Fibroblast of skin of back (primary cell): ENCODE results near the gene GNRH2.
"Not testable (repeated sequence)": the region's sequence is repeated elsewhere in the genome, so short reads cannot be mapped to it uniquely, and the experiment has no call there.

ENCODE experiments used
- DNase-seq: peaks from one replicate; pipeline ENCODE4 v3.0.0-alpha.2; 2013

The GNRH2 gene

DNA sequence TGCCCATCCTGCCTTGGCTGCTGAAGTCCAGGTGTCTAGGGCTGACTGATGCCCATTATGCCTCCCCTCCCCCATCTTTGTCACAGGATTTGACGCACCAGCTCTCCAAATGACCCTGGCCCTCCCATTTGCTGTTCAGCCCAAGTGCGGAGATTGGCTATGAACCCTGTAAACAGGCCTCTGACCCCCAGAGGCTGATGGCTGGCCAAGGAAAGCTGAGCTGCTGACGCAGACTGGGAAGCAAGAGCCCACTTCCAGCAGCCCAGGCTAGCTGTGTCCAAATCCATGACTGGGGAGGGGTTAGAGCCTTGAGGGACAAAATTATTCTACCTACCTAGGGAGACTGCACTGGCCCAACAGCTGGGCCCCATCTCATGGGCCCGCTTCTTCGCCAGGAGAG is 797 bp upstream of the GNRH2 start:
- DNase-seq = no peak

DNA sequence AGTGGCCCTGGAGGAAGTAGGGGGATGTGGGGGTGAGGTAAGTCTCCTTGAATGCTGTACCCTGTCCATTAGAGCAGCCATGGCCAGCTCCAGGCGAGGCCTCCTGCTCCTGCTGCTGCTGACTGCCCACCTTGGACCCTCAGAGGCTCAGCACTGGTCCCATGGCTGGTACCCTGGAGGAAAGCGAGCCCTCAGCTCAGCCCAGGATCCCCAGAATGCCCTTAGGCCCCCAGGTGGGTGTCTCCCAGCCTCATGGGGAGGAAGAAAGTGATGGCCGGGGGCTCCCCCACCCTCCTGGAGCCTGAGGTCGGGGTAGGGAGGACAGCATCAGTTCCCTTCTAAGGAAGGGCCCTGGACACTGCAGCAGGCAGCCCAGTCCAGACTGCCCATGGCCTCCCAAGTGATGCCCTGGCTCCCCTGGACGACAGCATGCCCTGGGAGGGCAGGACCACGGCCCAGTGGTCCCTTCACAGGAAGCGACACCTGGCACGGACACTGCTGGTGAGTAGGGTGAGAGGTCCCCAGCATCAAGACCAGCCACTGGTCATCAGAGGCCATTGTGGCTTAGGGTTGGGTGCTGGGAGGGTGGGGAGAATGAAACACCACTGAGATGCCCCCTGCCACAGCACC is 1.0 kb downstream of the GNRH2 start:
- DNase-seq = no peak

DNA sequence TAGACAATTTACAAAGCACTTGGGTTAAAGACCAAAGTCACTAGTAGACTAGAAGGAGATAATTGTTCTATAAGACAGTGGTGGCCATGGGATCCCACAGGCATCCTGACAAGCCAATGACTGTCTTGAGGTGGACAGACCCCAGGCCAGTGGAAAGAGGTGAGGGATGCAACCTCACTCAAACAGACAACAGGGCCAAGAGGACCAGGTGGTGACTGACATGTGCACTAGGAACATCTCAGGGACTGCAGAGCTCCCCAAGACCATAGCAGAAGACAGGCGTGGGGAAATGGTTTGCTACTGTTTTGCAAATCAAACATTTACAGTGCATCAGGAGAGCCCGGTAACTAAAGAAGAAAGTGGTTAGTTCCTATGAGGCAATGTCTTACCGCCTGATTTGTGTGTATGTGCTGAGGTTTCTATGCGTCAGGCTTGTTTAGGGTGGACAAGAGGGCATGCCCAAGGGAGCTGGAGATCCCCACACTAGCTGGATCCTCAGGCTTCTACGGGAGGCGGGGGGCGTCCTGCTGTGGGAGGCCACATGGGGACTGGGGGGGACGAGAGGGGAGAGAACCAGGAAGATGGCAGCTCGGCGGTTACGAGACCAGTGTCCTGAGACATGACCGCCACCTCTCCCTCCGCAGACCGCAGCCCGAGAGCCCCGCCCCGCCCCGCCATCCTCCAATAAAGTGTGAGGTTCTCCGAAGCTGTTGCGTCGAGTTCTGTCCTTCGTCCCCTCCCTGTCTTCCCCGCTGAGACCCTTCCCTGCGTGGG is 1.8 kb downstream of the GNRH2 start:
- peak; percentile 77 for DNase-seq

DNA sequence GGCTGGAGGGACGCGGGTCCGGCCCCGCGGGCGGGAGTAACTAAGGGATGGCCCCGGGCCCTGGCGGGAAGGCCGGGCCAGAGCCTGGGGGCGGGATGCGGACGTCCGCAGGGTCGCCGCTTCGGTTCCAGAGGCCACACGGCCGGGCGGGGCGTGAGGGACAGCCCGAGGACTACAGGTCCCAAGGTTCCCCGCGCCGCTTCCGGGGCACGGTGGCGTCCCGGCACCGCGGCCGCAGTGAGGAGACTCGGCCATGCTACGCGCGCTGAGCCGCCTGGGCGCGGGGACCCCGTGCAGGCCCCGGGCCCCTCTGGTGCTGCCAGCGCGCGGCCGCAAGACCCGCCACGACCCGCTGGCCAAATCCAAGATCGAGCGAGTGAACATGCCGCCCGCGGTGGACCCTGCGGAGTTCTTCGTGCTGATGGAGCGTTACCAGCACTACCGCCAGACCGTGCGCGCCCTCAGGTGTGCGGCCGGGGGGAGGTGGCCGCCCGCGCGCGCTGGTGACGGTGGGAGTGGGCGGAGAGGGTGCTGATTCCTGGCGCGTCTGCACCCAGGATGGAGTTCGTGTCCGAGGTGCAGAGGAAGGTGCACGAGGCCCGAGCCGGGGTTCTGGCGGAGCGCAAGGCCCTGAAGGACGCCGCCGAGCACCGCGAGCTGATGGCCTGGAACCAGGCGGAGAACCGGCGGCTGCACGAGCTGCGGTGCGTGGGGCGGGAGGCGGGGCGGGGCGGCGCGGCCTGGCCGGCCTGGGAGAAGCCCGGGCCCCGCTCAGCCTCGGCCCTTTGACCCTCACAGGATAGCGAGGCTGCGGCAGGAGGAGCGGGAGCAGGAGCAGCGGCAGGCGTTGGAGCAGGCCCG is 2.6 kb downstream of the GNRH2 start, which contains the start of gene MRPS26:
Gene MRPS26 (plus strand): TSS at position 237 of the 861 bp plus-strand sequence. CDS start 17 bp downstream, at position 254.
- peak; percentile 87 for DNase-seq

DNA sequence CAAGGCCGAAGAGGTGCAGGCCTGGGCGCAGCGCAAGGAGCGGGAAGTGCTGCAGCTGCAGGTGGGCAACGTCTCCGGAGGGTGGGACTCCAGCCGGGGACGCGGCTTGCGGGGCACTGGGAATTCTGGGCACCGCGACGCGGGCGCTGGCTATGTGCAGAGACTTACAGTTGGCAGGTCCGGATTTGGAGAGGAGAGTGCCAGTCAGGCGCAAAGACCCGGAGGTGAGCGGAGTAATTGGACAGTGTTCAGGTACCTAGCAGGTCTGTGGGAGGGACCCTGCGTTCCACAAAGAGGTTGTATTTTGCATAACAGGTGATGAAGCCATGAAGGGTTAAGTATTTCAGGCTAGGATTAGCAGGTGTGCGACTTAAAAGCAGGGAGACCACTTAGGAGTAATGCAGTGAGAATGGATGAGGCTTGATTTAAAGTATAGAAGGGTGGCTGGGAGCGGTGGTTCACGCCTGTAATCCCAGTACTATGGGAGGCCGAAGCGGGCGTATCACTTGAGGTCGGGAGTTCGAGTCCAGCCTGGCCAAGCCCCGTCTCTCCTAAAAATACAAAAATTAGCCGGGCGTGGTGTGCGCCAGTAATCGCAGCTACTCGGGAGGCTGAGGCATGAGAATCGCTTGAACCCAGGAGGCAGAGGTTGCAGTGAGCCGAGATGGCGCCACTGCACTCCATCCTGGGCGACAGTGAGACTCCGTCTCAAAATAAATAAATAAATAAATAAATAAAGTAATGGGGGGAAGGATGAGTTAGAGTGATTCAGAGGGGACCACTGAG is 3.4 kb downstream of the GNRH2 start:
- DNase-seq = peak; percentile 8

DNA sequence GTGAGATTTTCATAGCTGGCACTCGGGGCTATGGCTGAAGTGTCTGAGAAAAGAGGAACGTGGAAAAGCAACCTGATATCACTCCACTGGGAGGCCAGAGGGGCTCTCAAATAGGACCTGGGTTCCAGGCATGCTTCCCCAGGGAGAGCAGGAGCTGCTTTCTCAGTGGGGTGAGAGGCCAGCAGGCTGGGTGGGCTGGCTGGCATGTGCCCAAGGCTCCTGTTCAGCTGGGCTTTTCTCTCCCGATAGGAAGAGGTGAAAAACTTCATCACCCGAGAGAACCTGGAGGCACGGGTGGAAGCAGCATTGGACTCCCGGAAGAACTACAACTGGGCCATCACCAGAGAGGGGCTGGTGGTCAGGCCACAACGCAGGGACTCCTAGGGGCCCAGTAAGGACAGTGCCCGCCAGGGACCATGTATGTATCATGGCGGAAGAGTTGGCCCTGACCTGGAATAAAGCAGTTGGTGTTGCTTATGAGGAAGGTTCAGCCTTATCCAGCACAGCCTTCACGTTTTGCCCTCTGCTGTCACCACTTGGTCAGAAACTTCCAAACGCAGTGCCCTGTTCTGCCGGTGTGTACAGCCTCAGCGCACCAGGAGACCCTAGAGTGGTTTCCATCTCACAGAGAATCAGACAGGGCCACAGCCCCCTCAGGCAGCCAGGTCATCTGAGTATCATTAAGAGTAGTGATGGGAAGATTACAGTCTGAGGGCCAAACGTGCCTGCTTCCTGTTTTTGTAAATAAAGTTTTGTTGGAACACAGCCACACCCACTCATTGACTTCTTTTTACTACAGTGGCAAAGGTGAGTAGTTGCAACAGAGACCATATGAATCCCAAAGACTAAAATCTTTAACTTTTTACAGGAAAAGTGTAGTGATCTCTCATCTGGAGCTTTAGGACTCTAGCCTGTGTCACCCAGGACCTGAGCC is 4.3 kb downstream of the GNRH2 start:
- no peak for DNase-seq

DNA sequence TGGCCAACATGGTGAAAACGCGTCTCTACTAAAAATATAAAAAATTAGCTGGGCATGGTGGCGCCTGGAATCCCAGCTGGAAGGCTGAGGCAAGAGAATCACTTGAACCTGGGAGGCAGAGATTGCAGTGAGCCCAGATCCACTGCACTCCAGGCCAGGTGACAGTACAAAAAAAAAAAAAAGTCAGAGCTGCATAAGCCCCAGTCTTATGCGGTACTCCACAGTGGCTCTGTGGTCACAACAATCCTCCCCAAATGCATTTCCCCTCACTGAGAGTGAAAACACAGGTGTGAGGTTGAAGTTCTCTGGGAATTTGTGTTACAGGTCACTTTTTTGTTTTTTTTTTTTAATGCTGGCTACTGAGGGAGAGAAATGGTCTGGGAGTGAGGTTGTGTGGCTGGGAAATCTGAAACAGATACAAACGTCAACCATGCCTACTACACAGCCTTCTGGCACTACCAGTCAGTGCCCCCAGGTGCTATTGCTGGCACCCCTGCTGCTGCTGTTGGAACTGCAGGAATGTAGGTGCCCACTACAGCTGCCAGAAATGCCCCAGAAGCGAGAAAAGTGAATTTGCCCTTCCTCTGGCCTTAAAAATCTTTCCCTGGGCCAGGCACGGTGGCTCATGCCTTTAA is 8.1 kb downstream of the GNRH2 start:
- no peak for DNase-seq

DNA sequence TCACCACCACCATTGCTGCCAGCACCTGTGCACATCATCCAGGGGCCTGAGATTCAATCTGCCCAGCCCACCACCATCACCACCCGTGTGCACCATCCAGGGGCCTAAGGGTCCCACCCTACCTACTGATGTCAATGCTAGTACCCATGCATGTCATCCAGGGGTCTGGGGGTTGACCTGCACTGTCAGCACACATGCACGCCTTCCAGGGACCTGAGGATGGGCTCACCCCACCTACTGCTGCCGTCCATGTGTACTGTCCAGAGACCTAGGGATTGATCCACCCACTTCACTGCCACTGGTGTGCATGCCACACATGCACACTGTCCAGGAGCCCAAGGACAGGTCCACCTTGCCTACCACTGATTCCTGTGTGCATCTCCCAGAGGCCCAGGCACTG is 16.1 kb downstream of the GNRH2 start:
- no peak for DNase-seq

DNA sequence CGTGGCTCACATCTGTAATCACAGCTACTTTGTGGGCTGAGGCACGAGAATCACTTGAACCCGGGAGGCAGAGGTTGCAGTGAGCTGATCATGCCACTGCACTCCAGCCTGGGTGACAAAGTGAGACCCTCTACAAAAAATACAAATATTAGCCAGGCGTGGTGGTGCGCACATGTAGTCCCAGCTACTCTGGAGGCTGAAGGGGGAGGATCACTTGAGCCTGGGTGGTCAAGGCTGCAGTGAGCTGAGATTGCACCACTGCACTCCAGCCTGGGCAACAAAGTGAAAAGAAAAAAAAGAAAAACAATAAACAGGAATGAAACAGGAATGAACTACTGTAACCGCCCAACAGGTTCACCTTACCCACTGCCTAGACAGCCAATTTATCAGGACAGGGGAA is 20.7 kb downstream of the GNRH2 start:
- DNase-seq = not testable (repeated sequence)

DNA sequence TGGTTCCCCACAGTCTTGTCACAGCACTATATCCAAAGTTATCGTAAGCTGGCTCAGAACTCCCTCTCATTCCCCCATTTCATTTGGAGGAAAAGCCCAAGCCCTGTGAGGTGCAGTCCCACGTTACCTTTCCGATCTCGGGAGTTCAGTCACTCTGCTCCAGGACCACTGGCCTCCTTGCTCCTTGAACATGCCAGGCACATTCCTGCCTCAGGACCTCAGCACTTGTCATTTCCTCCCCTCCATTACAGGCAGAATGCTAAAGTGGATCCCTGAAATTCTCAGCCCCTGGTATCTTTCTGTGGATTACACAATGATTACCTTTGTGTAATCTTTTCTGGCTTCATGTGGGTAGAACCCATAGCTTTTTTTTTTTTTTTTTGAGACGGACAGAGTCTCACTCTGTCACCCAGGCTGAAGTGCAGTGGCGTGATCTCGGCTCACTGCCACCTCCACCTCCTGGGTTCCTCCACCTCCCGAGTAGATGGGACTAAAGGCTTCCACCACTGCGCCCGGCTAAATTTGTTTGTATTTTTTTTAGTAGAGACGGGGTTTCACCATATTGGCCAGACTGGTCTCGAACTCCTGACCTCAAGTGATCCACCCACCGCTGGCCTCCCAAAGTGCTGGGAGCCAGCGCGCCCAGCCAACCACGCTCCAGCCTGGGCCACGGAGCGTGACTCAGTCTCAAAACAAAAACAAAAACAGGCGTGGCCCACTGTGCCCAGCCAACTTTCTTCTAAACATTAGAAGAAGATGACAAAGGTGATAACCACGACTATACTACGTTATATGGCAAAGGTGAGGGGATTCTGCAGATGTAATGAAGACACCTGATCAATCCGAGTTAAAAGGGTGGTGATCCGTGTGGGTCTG is 24.0 kb downstream of the GNRH2 start:
- DNase-seq = no peak

DNA sequence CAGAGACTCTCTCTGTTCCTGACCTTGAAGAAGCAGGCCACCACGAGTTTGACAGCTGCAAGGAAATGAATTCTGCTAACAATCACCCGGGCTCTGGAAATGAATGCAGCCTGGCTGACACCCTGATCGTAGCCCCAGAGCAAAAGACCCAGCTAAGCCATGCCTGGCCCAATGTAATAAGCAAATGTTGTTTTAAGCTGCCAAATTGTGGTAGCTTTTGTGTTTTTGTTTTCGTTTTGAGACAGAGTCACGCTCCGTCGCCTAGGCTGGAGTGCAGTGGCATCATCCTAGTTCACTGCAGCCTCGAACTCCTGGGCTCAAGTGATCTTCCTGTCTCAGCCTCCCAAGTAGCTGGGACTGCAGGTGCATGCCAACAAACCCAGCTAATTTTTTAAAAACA is 24.7 kb downstream of the GNRH2 start:
- DNase-seq = no peak

DNA sequence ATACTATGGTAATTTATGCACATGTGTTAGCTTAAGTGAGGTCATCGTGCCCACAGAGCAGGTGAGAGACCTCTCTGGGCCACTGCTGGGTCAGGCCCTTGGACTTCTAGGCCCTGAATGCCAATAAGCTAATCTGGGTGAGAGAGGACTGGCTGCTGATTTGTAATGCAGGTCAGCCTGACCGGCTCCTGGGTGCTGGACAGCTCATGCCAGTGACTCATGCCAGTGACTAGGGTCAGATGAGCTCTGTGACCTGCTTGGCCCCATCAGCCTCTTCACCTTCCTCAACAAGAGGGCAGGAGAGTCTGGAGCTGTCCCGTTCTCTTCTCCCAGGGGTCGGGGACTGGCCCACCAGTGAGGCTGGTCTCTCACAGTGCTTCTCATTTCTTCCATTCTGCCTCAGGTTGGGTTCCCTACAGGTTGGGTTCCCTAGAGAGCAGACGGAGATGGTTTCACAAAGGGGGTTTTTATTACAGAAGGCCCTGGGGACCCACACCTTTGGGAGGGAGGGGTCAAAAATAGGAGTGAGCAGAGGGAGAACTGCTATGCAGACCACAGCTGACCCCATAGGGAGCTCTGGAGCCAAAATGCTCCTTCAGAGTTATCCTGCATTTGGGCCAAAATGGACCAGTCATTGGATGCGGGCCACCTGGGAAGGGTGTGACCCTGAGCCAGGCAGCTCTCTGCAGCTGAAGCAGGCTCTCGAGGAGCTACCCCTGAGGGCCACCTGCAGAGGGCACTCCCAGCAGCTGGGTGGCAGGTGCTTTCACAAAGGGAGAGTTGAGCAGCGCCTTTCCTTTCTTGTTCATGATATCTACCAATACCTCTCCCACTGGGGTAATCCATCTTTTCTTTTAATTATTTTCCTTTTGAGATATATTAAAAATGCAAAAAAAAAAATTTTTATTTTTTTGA is 25.8 kb downstream of the GNRH2 start:
- no peak for DNase-seq

DNA sequence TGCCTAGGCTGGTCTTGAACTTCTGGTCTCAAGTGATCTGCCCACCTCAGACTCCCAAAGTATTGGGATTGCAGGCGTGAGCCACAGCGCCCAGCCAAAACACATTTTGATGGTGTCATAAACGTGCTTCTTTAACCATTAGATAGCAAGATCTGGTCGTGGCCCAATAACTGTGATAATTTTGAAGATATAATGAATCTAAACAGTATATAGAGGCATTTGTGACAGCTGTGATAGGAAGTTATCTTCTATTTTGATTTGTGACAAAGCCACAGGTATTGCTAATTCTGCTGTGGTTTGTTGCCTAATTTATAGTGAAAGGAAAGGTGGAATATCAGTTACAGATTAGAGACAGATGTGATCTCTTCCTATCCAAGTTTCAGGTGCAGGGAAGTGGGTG is 27.3 kb downstream of the GNRH2 start:
- no peak for DNase-seq

DNA sequence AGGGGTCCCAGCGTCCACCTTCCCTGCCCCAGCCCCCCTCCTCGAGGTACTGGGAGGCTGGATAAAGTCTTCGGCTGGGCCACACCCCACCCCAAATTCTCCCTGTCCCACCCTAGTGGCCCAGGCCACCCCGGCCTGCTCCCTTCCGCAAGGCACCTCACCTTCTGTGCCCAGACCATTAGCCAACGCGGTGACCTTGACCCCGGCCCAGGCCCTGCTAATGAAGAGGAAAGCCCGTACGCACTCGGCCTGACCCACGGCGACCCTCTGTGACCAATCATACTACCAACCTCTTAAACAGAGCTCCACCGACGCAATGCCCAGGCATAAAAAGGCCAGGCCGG is 27.8 kb downstream of the GNRH2 start:
- no peak for DNase-seq

DNA sequence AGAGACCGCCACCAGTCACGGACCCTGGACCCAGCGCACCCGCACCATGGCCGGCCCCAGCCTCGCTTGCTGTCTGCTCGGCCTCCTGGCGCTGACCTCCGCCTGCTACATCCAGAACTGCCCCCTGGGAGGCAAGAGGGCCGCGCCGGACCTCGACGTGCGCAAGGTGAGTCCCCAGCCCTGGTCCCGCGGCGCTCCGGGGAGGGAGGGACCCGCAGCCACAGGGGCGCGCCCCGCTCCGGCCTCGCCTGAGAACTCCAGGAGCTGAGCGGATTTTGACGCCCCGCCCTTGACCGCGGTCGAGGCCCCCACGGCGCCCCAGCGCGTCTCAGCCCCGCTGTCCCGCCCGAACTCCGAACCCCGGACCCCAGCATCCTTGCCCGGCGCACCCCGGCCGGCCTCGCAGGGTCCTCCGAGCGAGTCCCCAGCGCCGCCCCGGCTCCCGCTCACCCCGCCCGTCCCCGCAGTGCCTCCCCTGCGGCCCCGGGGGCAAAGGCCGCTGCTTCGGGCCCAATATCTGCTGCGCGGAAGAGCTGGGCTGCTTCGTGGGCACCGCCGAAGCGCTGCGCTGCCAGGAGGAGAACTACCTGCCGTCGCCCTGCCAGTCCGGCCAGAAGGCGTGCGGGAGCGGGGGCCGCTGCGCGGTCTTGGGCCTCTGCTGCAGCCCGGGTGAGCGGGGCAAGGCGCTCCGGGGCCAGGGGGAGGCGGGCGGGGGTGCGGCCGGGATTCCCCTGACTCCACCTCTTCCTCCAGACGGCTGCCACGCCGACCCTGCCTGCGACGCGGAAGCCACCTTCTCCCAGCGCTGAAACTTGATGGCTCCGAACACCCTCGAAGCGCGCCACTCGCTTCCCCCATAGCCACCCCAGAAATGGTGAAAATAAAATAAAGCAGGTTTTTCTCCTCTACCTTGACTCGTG is 28.4 kb downstream of the GNRH2 start, which contains the start of gene OXT:
Gene OXT (plus strand): TSS at position 11 of the 920 bp plus-strand sequence. CDS start 36 bp downstream, at position 47.
- peak; percentile 47 for DNase-seq

DNA sequence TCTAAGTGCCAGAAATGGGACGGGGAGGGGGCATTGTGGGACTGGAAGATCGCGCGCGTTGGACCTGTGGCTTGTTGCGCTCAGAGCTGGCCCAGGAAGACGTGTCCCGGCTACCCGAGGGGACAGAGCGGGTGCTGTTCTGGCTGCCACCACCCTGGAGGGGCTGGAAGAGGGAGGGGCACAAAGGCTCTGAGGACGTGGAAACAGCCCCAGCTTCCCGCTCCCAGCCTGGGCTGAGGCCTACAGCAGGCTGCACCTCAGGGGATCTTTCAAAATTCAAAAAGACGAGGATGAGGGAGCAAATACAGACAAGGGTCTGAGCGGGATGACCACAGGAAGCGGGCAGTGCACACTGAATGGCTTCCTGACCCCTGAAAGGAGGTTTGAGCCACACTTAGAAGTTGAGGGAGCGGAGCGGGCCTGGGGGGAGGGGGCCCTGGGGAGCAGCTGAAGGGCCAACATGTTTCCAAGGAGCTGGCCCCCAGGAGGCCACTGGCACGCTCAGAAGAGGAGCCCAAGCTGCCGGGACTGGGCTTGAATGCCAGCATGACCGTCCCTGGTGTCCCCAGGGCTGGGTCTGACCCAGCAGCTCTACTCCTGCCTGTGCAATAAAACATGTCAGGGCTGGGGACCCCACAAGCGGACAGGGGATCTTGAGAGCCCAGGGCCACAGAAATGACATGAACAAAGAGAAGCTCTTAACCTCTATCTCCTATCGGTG is 29.3 kb downstream of the GNRH2 start:
- no peak for DNase-seq

DNA sequence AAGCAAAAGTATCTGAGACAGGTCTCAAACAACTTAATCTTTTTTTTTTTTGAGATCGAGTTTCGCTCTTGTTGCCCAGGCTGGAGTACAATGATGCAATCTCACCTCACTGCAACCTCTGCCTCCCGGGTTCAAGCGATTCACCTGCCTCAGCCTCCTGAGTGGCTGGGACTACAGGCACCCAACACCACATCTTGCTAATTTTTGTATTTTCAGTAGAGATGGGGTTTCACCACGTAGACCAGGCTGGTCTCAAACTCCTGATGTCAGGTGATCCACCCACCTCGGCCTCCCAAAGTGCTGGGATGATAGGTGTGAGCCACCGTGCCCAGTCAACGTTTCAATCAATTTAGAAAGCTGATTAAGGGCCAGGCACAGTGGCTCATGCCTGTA is 29.8 kb downstream of the GNRH2 start:
- DNase-seq = not testable (repeated sequence)
